Peyer's patch (tissue), 4 donors: ENCODE results near the gene F8. TPM values are rescaled to one million over a fixed set of nuclear protein-coding genes. Genes with fewer than 3 reads are reported as not detected.

ENCODE experiments used
- DNase-seq, 3 donors: peaks; one replicate each; pipeline ENCODE4 v3.0.0-alpha.2; 2017 to 2019
- H3K27ac ChIP-seq, 4 donors: fragments of 200-600 bp; sonication (generic); one replicate each; pipeline ENCODE4 v1.5.1; 2016 to 2019
- H3K27me3 ChIP-seq, 2 donors: fragments of 200-600 bp; sonication (generic); one replicate each; pipeline ENCODE4 v1.5.1; 2019
- H3K36me3 ChIP-seq, 3 donors: fragments of 200-600 bp; sonication (generic); one replicate each; pipeline ENCODE4 v1.5.1; 2016 to 2019
- H3K4me1 ChIP-seq, 4 donors: fragments of 200-600 bp; sonication (generic); one replicate each; pipeline ENCODE4 v1.5.1; 2016 to 2019
- H3K4me3 ChIP-seq, 4 donors: fragments of 200-600 bp; sonication (generic); 1 replicate in 3 of 4; 2 replicates in 1 of 4; pipeline ENCODE4 v1.5.1; 2016 to 2019; ENCODE audit warnings: mild to moderate bottlenecking in 1 of 4
- H3K9me3 ChIP-seq, 4 donors: fragments of 200-600 bp; sonication (generic); one replicate each; pipeline ENCODE4 v1.5.1; 2016 to 2019; ENCODE audit warnings: mild to moderate bottlenecking in 1 of 4
- CTCF ChIP-seq, 6 experiments: fragments of 450-650 bp in 4 of 6; fragments of 200-600 bp in 2 of 6; sonication (generic) in 1 of 6; IDR thresholded peaks; one replicate each; pipeline ENCODE4 v1.5.1; 2017 to 2019; ENCODE audit warnings: antibody characterized with exemption in 6 of 6, mild to moderate bottlenecking in 3 of 6, moderate library complexity in 1 of 6
- POLR2A ChIP-seq, 2 donors: fragments of 450-650 bp; IDR thresholded peaks; one replicate each; pipeline ENCODE4 v1.5.1; 2017; ENCODE audit warnings: antibody characterized with exemption in 2 of 2, mild to moderate bottlenecking in 2 of 2, moderate library complexity in 2 of 2
- total RNA-seq, 4 donors: library from RNA; depleted of rRNA; stranded (reverse); fragments of >200 nt; gene quantifications; one replicate each; pipeline ENCODE4 v1.1.0, GENCODE V29; 2016

F8 gene
- total RNA-seq, 4 donors from 2014 or later = 1.5 to 19.8 (median 4.6) TPM

GRCh38 chrX:154799556-154800348 lies 222.8 kb downstream of the F8 start:
- no peaks in the 10 kb centered on the region for H3K9me3 ChIP-seq
- H3K27ac ChIP-seq = peak overlapping the region in 3 of 4 donors; percentile 40 to 72 (median 66)
- peak in 1 of 3 donors; percentile 51 for DNase-seq
- no peaks in the 10 kb centered on the region for H3K36me3 ChIP-seq
- H3K27me3 ChIP-seq = no peaks in the 10 kb centered on the region
- TF ChIP-seq CTCF (IDR thresholded peaks at IDR 0.05) (no peak), POLR2A (IDR thresholded peaks at IDR 0.05) (peak in 1 of 2 donors; percentile 15)
- peaks cover 0 to 16% (median 0%) of the 10 kb centered on the region in 4 donors for H3K4me1 ChIP-seq
- H3K4me3 ChIP-seq = no peak overlapping the region

GRCh38 chrX:154797006-154797405 lies 225.5 kb downstream of the F8 start:
- H3K36me3 ChIP-seq = no peaks in the 10 kb centered on the region
- H3K27ac ChIP-seq = no peak overlapping the region
- peaks cover 0 to 16% (median 0%) of the 10 kb centered on the region in 4 donors for H3K4me1 ChIP-seq
- H3K27me3 ChIP-seq = no peaks in the 10 kb centered on the region
- no peak for TF ChIP-seq POLR2A (IDR thresholded peaks at IDR 0.05)
- no peak for TF ChIP-seq CTCF (IDR thresholded peaks at IDR 0.05)
- H3K9me3 ChIP-seq = no peaks in the 10 kb centered on the region
- no peak overlapping the region for H3K4me3 ChIP-seq
- DNase-seq = no peak

GRCh38 chrX:154795016-154795415 lies 227.5 kb downstream of the F8 start:
- no peak for TF ChIP-seq POLR2A (IDR thresholded peaks at IDR 0.05)
- no peak for TF ChIP-seq CTCF (IDR thresholded peaks at IDR 0.05)
- H3K4me1 ChIP-seq = peaks cover 0 to 8% (median 0%) of the 10 kb centered on the region in 4 donors
- no peaks in the 10 kb centered on the region for H3K27me3 ChIP-seq
- no peak for DNase-seq
- no peak overlapping the region for H3K4me3 ChIP-seq
- no peaks in the 10 kb centered on the region for H3K9me3 ChIP-seq
- H3K27ac ChIP-seq = no peak overlapping the region
- H3K36me3 ChIP-seq = no peaks in the 10 kb centered on the region

- H3K9me3 ChIP-seq = no peaks in the 10 kb centered on the region
- no peak overlapping the region for H3K4me3 ChIP-seq
- no peaks in the 10 kb centered on the region for H3K27me3 ChIP-seq
- H3K27ac ChIP-seq = no peak overlapping the region
- H3K4me1 ChIP-seq = no peaks in the 10 kb centered on the region
- H3K36me3 ChIP-seq = no peaks in the 10 kb centered on the region
- no peak for DNase-seq
- TF ChIP-seq POLR2A (IDR thresholded peaks at IDR 0.05) (no peak), CTCF (IDR thresholded peaks at IDR 0.05) (no peak)
Observed at GRCh38 chrX:154793084-154793795, 229.3 kb downstream of the F8 start.

- Histone ChIP-seq H3K27me3 (no peaks in the 10 kb centered on the region), H3K4me1 (no peaks in the 10 kb centered on the region), H3K36me3 (no peaks in the 10 kb centered on the region), H3K9me3 (no peaks in the 10 kb centered on the region), H3K4me3 (no peak overlapping the region), H3K27ac (no peak overlapping the region)
- no peak for DNase-seq
- TF ChIP-seq POLR2A (IDR thresholded peaks at IDR 0.05) = no peak
- no peak for TF ChIP-seq CTCF (IDR thresholded peaks at IDR 0.05)
Observed at GRCh38 chrX:154791939-154792338, 230.6 kb downstream of the F8 start.
